Loucy (cell line): Measurements from ENCODE around the gene ECHS1.
A peak's percentile ranks its signal among the peaks of the same experiment; 100 is the strongest.

Source experiments
- H2AFZ ChIP-seq: fragments of 200-600 bp; sonication (generic); 2 replicates; pipeline ENCODE4 v1.6.0; 2016; ENCODE audit warnings: antibody characterized with exemption, mild to moderate bottlenecking, low read length, moderate library complexity
- H3F3A ChIP-seq: fragments of 200-600 bp; 2 replicates; pipeline ENCODE4 v1.6.0; 2016; ENCODE audit warnings: antibody characterized with exemption, low read depth, mild to moderate bottlenecking
- H3K27me3 ChIP-seq: fragments of 200-600 bp; sonication (generic); 2 replicates; pipeline ENCODE4 v1.6.1; 2014; ENCODE audit warnings: low read length, mild to moderate bottlenecking; ENCODE audit not compliant: insufficient read depth, poor library complexity, severe bottlenecking
- H3K36me3 ChIP-seq: fragments of 200-600 bp; sonication (generic); 2 replicates; pipeline ENCODE4 v1.6.1; 2016; ENCODE audit warnings: low read length; ENCODE audit not compliant: insufficient read depth
- H3K4me1 ChIP-seq: fragments of 200-600 bp; sonication (generic); 2 replicates; pipeline ENCODE4 v1.5.1; 2014; ENCODE audit warnings: low read length, mild to moderate bottlenecking; ENCODE audit not compliant: insufficient read depth, poor library complexity, severe bottlenecking
- H3K4me2 ChIP-seq: fragments of 200-600 bp; sonication (generic); 2 replicates; pipeline ENCODE4 v1.6.0; 2014; ENCODE audit warnings: antibody characterized with exemption, low read length, low read depth, mild to moderate bottlenecking; ENCODE audit not compliant: poor library complexity, severe bottlenecking
- H3K4me3 ChIP-seq: fragments of 200-600 bp; sonication (generic); 2 replicates; pipeline ENCODE4 v1.5.1; 2014; ENCODE audit warnings: low read length, mild to moderate bottlenecking, mixed read lengths; ENCODE audit not compliant: poor library complexity, severe bottlenecking
- H3K79me2 ChIP-seq: fragments of 200-600 bp; sonication (generic); 2 replicates; pipeline ENCODE4 v1.6.1; 2014; ENCODE audit warnings: low read length; ENCODE audit not compliant: insufficient read depth
- H3K9ac ChIP-seq: fragments of 200-600 bp; sonication (generic); 2 replicates; pipeline ENCODE4 v1.6.0; 2014; ENCODE audit warnings: mild to moderate bottlenecking, low read depth, low read length, moderate library complexity; ENCODE audit not compliant: poor library complexity, severe bottlenecking
- H3K9me2 ChIP-seq: fragments of 200-600 bp; sonication (generic); replicated peaks from 2 replicates; pipeline ENCODE4 v1.6.1; 2016; ENCODE audit warnings: low read depth, low read length, mixed read lengths
- H3K9me3 ChIP-seq: fragments of 200-600 bp; sonication (generic); 2 replicates; pipeline ENCODE4 v1.6.1; 2014; ENCODE audit warnings: mild to moderate bottlenecking, antibody characterized with exemption, low read length, low read depth; ENCODE audit not compliant: insufficient read depth
- H4K20me1 ChIP-seq: fragments of 200-600 bp; sonication (generic); 2 replicates; pipeline ENCODE4 v1.6.0; 2014; ENCODE audit warnings: antibody characterized with exemption, low read length, mild to moderate bottlenecking; ENCODE audit not compliant: insufficient read depth, poor library complexity, severe bottlenecking
- CTCF ChIP-seq: fragments of 200-600 bp; sonication (generic); conservative IDR thresholded peaks from 2 replicates; pipeline ENCODE4 v1.5.1; 2014; ENCODE audit warnings: mild to moderate bottlenecking, antibody characterized with exemption, low read length
- EZH2phosphoT487 ChIP-seq: fragments of 200-600 bp; IDR thresholded peaks from 2 replicates; pipeline ENCODE4 v1.6.1; 2018; ENCODE audit warnings: antibody characterized with exemption, mild to moderate bottlenecking, moderate library complexity, borderline replicate concordance

The ECHS1 gene

DNA sequence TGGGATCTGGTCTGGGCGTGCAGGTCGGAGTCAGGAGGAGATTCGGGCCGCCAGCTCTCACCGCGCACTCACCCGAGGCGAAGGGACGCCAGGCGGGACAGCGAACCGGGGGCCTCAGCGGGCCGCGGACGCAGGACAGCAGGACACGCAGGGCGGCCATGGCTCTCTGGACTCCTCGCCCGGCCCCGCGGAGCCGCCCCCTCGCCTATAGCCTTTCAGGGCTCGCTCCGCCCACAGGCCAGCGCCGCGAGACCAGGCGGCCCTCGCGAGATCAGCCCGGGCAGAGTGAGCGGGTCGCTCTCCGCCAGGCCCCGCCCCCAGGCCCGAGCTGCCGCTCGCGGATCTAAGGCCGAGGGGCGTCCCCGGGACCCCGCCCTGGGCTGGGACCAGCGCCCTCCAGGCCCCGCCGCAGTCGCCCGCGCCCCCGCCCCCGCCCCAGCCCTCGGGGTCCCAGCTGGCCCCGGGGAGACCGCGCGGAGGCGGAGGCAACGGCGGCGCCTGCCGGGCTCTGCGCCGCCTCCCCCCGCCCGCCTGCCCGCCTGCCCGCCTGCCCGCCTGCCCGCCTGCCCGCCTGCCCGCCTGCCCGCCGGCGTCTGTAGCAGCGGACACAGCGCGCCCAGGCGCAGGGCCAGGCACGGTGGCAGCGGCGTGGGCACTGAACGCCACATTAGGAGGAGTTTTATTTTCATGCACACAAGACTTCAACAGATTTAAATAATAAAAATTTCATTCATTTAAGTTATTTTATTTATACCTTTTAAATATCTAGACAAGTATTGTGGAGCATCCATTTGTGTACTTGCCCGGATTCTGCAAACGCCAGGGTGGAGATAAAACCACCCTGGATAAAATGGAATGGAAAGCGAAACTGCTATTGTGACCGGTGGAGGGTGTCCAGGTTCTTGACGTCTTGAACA lies at the start of gene ECHS1:
ECHS1 (minus strand) TSS at position 181 of the 917 bp plus-strand sequence; CDS start at position 160, 21 bp downstream.
- Histone ChIP-seq H3K9me3 (no peaks in the 10 kb centered on the region), H3K27me3 (no peaks in the 10 kb centered on the region)
- no peak for TF ChIP-seq EZH2phosphoT487
- no peak for TF ChIP-seq CTCF

GRCh38 chr10:133422223-133422806 lies 49.2 kb upstream of the ECHS1 start:
- H3K36me3 ChIP-seq, result peaks cover 6% of the 10 kb centered on the region; the same call in 1 of the 2 replicates
- TF ChIP-seq EZH2phosphoT487 (no peak), CTCF (no peak)
- no peaks in the 10 kb centered on the region for H3K79me2 ChIP-seq
- no peaks in the 10 kb centered on the region for H3K9me3 ChIP-seq
- H3K27me3 ChIP-seq, result no peaks in the 10 kb centered on the region
- H3K4me2 ChIP-seq, result no peak overlapping the region
- no peaks in the 10 kb centered on the region for H4K20me1 ChIP-seq
- H3K9ac ChIP-seq, result no peak overlapping the region
- H3K4me3 ChIP-seq, result no peak overlapping the region
- H3K4me1 ChIP-seq, result no peaks in the 10 kb centered on the region
- no peaks in the 10 kb centered on the region for H3K9me2 ChIP-seq
- H3F3A ChIP-seq, result no peaks in the 10 kb centered on the region
- H2AFZ ChIP-seq, result no peak overlapping the region

More for the DNA sequence above, at the start of gene ECHS1:
- Histone ChIP-seq H4K20me1 (peaks cover 6% of the 10 kb centered on the region), H3K9ac (peak within 1 kb of the TSS; percentile 73), H3F3A (no peaks in the 10 kb centered on the region; the same call in 1 of the 2 replicates), H3K4me3 (peak within 1 kb of the TSS; percentile 79), H3K4me1 (peaks cover 27% of the 10 kb centered on the region), H3K79me2 (peaks cover 19% of the 10 kb centered on the region), H3K4me2 (peak within 1 kb of the TSS; percentile 81), H3K9me2 (no peaks in the 10 kb centered on the region), H3K36me3 (peaks cover 8% of the 10 kb centered on the region; the same call in 1 of the 2 replicates), H2AFZ (peak within 1 kb of the TSS; percentile 90)

DNA sequence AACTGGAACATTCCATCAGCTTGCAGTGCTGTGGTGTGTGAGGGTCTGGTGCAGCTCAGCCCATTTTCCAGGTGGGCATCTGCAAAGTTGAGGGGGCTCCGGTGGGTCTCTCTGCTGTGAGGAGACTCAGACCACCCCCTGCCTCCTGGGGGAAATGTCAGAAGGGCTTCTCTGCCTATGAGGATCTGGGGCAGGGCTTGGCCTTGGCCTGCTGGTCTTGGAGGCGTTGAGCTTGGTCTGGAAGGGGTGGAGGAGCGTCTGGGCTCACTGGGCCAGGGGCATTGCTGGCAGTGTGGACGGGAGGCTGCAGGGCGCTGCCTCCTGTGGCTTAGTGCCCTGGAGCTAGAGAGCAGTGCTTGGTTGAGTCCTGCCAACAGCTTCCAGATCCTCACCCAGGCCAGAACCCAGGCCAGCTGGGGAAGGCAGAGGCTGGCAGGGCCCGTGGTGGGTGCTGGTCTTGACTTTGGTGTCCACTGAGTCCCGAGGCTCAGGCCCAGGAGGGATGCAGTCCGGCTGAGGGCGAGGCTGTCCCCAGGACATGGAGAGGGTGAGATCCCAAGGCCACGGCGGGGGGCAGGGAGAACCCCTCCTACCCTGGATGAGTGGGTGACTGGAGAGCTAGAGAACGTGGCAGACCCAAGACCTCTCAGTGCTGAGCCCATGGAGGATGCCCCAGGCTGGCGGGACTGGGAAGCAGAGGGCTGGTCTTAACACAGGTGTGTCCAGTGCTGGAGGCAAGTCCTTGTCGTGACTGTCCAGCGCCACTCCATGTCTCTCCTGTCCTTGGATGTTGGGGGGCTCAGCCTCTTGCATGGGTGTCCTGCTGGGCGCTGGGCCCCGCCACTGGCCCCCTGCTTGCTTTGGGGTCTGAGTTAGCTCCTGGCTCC lies 48.4 kb upstream of the ECHS1 start:
- Histone ChIP-seq H3K27me3 (no peaks in the 10 kb centered on the region), H3K9me3 (no peaks in the 10 kb centered on the region), H3K36me3 (peaks cover 6% of the 10 kb centered on the region; the same call in 1 of the 2 replicates), H3K79me2 (no peaks in the 10 kb centered on the region), H4K20me1 (no peaks in the 10 kb centered on the region), H2AFZ (no peak overlapping the region), H3F3A (no peaks in the 10 kb centered on the region), H3K4me2 (no peak overlapping the region), H3K9ac (no peak overlapping the region), H3K9me2 (no peaks in the 10 kb centered on the region), H3K4me3 (no peak overlapping the region), H3K4me1 (no peaks in the 10 kb centered on the region)
- TF ChIP-seq CTCF, result no peak
- no peak for TF ChIP-seq EZH2phosphoT487
